Stimulated activated CD8-positive, alpha-beta memory T cell treated with anti-CD3 and anti-CD28 coated beads, Interleukin-12 subunit alpha, Interleukin-12 subunit beta, amount 100 ng/mL, for 4 hours (primary cell): ENCODE measurements around the gene S100A4.
A peak's percentile ranks its signal among the peaks of the same experiment; 100 is the strongest.
"Not testable (repeated sequence)": the region's sequence is repeated elsewhere in the genome, so short reads cannot be mapped to it uniquely, and the experiment has no call there.

Experiments used
- DNase-seq: peaks from one replicate; pipeline ENCODE4 v3.0.0-alpha.2; 2020; ENCODE audit warnings: low read depth

S100A4 gene

DNA sequence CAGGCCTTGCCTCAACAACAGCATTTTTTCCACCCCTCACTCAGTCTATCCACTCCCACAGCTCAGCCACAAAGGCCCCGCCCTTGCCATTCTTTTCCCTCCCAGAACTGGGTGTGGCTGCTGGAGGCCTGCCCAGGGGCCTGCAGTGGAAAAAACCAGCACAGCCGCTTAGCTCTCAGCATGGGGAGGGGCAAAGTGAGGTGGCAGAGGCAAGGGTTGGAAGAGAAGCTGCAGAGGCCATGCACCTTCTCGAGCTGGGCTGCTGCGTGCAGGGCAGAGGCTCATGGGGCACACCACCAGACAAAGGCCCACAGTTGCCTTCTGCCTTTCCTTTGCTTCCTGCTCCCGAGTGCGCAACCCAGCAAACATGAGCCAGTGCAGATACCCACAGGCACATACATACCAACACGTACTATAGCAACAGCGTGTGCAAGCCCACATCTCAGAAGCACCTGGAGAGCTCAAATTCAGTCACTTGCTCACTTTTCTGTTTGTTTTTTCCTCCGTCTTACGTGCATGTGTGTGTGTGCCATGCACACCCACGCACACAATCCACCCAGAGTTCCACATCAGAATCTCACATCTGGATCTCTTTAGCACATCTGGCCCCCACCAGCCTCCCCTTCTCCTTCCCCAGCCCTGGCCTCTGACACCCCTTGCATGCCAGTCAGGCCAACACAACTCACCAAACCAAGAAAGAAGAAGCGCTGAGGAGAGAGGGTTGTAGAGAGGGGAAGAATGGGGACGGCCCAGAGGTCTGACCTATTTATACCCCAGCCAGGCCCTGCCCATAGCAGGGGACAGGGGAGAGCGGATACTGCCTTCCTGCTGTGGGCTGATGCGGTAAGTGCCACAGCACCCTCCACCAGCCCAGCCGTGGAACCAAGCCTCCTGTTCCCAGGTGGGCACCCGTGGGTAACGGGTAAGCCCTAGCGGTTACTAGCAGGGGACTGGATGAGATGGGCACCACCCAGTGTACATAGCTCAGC, at the start of gene S100A4:
S100A4 (minus strand) TSS at position 740 of the 989 bp plus-strand sequence. CDS start 1,012 bp downstream, outside the sequence.
- DNase-seq = peak; percentile 76

DNA sequence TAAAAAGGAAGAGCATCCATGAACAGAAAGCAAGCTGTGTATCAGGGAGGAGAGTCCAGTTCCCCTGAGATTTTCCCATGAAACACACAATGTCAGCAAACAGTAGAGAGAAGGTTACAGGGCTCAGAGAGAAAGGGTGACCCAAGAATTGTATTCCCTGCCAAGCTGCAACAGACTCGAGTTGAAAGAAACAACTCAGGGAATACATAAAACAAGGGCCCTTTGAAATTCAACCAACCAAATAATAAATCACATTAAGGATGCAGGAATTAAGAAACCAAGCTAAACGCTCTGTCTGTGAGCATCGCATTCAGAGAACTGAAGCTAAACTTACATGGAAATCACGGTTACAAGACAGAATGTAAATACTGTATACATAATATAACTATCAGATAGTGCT, 47.1 kb upstream of the S100A4 start:
- no peak for DNase-seq

DNA sequence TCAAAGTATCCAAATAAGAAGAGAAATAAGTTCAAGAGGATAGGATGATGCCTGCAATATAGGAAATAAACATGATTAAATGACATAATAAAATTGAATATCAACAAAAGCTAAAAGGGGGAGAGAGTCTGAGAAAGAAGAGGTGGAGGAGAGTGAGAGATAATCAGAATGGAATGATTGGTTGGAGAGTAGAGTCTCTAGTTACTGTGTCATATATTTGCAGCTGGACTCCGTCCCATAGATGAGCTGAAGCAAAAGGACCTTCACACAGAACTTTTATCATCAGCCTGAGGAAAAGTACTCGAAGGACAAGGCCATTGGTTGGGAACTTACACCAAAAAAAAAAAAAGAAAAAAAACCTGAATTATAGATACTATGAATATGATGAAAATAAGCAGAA, 42.9 kb upstream of the S100A4 start:
- no peak for DNase-seq

DNA sequence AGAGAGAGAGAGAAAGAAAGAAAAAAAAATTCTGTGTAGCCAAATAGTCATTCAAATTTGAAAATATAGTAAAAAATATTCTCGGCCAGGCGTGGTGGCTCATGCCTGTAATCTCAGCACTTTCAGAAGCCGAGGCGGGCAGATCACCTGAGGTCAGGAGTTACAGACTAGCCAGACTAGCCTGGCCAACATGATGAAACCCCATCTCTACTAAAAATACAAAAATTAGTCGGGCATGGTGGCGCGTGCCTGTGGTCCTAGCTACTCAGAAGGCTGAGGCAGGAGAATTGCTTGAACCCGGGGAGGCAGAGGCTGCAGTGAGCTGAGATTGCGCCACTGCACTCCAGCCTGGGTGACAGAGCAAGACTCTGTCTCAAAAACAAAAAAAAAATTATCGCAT, 42.4 kb upstream of the S100A4 start:
- DNase-seq = not testable (repeated sequence)

DNA sequence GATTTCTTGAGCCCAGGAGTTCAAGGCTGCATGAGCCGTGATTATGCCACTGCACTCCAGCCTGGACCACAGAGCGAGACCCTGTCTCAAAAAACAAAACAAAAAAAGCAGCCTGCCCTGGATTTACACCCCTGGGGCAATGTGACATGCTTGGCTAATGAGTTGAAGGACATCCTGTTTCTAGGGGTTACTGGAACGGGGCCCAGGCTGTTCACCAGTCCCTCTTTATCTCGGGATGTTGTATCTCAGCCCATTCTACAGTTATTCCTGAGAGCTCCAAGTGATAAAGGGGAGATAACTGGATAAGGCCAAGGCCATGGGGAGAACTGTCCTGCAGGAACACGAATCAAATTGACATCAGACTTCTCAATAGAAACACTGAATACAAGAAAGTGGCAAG, 41.7 kb upstream of the S100A4 start:
- no peak for DNase-seq

DNA sequence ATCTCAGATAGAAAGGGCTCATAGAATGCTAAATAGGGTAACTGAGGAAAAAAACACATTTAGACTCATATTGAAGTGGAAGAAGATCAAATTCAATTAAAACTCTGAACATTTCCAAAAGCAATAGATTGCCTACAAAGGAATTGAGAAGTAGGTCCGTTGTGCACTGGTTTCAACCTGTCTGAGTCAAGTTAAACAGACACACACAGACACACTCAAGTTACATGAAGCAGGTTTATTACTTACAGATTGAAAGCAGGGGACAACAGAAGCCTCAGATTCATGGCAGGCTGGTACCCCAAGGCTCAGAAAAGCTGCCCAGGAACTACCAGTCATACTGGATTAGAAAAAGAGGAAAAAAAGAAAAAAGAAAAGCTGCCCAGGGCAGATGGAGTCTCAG, 40.7 kb upstream of the S100A4 start:
- DNase-seq = no peak

DNA sequence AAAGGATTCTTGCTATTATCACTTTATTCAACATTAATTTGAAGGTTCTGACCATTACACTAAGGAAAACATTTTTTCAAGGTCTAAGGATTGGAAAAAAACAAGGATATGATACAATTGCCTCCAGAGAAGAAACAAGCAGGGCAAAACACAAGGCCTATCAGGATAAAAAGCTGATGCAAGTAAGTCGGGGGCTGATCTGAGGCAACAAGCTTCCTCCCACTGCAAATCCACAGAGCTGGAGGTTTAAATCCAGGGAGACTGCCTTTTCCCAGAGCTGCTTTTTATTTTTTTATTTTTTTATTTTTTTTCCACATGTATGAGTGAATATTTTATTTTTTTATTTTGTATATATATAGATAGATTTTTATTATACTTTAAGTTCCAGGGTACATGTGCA, 39.4 kb upstream of the S100A4 start:
- no peak for DNase-seq

DNA sequence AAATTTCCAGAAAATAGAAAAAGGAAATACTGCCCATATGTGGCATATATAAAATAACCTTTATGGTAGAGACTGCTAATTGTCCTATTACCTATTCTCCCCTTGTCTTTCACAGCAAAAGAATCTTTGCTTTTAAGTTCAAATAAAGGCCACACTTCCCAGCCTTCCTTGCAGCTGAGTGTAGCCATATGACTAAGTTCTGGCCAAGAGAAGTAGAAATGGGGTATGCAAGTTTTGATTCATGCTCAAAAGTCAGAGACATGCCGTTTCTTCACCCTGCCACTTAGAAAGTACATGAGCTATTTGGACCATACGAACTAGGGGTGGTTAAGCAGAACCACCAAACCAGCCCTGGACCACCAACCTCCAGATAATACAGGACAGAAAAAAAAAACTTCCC, 38.4 kb upstream of the S100A4 start:
- no peak for DNase-seq

DNA sequence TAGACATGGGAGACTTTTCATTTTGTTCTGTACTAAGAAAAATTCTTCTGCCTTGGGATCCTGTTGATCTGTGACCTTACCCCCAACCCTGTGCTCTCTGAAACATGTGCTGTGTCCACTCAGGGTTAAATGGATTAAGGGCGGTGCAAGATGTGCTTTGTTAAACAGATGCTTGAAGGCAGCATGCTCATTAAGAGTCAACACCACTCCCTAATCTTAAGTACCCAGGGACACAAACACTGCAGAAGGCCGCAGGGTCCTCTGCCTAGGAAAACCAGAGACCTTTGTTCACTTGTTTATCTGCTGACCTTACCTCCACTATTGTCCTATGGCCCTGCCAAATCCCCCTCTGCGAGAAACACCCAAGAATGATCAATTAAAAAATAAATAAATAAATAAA, 37.9 kb upstream of the S100A4 start:
- not testable (repeated sequence) for DNase-seq

DNA sequence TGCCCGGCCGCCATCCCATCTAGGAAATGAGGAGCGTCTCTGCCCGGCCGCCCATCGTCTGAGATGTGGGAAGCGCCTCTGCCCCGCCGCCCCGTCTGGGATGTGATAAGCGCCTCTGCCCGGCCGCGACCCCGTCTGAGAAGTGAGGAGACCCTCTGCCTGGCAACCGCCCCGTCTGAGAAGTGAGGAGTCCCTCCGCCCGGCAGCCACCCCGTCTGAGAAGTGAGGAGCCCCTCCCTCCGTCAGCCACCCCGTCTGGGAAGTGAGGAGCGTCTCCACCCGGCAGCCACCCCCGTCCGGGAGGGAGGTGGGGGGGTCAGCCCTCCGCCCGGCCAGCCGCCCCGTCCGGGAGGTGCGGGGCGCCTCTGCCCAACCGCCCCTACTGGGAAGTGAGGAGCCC, 37.2 kb upstream of the S100A4 start:
- not testable (repeated sequence) for DNase-seq

DNA sequence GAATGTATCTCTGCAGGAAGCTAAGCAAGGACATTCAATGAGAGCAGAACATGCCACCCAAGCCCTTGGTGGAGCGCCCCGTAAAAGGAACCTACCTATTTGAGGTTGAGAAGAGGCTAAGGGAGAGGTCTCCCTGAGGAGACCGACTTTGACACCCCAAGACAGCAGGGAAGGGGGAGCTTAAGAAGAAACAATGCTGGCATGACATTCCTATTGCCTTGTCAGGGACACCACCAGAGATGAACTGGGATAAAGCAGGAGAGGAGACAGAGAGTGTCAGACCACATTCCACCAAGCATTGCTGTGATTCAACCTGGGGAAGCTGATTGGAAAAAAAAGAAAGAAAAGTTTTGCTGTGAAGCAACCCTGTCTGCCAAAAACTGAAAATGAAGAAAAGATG, 33.3 kb upstream of the S100A4 start:
- no peak for DNase-seq

DNA sequence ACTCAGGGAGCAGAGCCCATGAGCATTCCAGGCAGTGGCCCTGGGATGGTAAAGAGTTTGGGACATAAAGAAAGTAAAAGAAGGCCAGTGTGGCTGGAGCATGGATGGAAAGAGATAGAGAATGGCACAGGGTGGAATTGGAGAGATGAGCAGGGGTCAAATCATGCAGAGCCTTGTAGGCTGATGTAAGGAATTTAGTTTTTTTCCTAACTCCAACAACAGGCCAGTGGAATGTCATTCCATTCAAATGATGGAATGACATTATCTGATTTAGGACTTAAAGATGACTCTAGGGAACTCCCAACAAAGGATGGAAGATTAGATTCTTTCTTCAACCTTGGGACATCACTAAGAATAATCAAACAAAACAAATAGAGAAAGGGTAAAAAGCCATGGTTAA, 32.9 kb upstream of the S100A4 start:
- no peak for DNase-seq

DNA sequence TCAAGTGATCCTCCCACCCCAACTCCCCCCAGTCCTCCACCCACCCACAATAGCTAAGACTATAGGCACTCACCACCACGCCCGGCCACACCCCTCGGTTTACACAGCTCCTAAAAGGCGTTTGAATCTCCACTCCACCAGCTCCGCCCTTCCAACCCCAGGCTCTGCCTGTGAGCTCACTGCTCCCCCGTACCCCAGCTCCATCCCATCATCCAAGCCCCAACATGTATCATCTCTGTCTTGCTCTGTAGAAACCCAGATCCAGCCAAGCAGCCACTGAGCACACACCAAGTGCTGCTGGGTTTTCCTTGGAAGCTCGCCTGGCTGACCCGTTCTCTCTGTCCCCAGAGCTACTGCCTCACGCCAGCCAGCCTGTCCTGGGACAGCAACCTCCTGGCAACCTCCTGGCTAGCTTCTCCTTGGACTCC, 32.0 kb upstream of the S100A4 start:
- DNase-seq = no peak

DNA sequence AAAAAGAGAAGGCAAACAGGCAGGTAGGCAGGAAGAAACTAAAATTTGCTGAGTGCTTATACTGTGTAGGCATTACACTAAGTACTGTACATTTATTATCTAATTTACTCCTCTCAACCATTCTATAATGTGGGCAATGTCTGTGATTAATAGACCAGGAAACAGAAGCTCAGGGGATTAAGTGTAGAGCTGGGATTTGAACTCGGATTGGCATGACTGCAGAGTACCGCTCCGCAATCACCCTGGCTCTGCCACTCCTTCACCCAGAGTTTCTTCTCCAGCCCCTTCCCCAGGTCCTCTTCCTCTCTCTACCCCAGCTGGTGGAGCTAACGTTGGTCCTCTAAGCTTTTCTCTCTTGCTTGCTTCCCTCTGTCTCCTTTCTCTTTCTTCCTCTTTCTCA, 31.5 kb upstream of the S100A4 start:
- no peak for DNase-seq

DNA sequence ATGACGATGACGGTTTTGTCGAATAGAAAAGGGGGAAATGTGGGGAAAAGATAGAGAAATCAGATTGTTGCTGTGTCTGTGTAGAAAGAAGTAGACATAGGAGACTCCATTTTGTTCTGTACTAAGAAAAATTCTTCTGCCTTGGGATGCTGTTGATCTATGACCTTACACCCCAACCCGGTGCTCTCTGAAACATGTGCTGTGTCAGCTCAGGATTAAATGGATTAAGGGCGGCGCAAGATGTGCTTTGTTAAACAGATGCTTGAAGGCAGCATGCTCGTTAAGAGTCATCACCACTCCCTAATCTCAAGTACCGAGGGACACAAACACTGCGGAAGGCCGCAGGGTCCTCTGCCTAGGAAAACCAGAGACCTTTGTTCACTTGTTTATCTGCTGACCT, 29.9 kb upstream of the S100A4 start:
- not testable (repeated sequence) for DNase-seq

DNA sequence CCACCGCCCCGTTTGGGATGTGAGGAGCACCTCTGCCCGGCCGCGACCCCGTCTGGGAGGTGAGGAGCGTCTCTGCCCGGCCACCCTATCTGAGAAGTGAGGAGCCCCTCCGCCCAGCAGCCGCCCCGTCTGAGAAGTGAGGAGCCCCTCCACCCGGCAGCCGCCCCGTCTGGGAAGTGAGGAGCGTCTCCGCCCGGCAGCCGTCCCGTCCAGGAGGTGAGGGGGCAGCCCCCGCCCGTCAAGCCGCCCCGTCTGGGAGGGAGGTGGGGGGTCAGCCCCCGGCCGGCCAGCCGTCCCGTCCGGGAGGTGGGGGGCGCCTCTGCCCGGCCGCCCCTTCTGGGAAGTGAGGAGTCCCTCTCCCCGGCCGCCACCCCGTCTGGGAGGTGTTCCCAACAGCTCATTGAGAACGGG, 29.5 kb upstream of the S100A4 start:
- DNase-seq = not testable (repeated sequence)

DNA sequence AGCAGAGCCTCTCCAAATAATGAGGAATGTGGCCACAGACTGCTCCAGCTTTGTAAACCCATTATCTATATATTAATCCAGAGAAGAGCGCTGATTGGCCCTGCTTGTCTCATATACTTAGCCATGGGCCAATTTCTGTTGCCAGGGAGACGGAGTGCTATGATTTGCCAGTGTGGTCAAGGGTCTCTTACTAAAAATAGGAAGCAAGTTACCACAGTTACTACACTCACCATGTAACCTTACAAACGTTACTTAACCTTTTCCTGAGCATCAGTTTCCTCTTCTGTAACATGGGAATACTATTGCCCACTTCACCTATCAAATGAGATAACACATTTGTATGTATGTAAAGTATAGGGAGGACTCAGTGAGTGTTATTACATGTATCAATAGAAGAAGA, 27.7 kb upstream of the S100A4 start:
- no peak for DNase-seq

DNA sequence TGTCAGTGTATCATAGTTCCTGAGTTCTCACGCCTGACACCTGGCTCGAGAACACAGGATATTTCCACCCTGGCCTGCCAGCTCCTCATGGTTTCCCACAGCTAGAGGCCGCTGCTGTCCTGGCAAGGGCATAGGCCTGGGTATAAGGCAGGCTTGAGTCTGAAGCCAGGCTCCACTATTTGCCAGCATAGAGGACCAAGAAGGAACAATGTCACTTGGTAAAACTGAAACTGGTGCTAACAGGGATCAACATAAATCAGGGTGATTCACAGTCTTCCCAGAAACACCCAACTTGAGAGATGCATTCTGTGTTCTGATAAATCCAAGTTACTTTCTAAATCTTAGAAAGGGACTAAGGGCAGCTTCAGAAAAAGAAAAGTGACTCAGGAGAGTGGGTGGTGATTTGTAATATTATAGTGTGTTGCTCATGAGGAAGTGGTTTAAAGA, 27.0 kb upstream of the S100A4 start:
- no peak for DNase-seq

DNA sequence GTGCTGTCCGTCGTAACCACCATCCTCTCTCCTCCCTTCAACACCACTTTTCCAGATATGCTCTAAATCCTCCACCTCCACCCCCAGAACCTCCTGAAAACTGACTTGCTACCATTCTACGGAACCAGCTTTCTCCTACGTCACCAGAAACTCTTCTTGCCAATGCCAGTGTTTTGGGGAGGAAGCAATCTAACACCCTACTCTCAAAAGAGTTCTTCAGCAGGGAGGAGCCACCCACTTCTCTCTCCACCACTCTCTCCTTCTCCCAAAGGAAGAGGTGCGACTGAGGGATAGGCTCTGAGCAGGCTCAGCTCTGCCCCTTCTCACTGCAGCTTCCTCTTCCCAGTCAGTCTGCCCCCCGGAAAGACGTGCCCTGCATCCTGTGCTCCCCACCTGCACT, 26.1 kb upstream of the S100A4 start:
- DNase-seq = no peak

DNA sequence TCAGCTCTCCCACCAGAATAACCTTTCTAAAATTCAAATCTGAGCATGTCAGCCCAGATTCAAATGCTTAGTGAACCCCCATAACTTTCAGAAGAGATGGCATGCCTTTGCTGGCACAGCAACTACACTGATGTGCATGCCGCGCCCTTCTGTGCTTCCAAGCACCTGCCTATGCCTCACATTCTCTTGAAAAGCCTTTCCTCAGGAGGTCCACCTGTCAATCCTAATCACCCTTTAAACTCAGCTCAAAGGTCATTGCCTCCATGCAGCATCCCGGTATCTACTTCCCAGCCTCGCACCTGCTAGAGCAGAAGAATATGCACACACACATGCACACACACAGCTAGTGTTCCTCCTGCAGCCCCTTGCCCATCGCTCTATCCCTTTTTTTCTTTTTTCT, 25.3 kb upstream of the S100A4 start:
- no peak for DNase-seq

DNA sequence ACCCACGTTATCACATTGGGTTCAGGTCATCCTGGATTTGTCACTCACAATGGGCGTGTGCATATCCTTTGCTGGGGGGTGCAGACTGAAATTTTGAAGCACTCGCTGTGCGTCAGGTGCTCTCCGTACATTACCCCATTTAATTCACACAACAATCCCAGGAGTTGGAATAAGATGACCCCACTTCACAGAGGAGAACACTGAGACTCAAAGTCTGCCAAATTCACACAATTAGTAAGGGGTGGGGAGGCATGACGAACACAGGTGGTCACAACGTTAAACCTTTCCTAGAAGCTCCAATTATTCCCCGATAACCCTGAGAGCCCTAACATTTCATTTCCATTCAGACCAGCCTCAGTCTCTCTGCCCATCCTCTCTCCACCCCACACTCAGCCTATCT, 23.9 kb upstream of the S100A4 start:
- DNase-seq = no peak

DNA sequence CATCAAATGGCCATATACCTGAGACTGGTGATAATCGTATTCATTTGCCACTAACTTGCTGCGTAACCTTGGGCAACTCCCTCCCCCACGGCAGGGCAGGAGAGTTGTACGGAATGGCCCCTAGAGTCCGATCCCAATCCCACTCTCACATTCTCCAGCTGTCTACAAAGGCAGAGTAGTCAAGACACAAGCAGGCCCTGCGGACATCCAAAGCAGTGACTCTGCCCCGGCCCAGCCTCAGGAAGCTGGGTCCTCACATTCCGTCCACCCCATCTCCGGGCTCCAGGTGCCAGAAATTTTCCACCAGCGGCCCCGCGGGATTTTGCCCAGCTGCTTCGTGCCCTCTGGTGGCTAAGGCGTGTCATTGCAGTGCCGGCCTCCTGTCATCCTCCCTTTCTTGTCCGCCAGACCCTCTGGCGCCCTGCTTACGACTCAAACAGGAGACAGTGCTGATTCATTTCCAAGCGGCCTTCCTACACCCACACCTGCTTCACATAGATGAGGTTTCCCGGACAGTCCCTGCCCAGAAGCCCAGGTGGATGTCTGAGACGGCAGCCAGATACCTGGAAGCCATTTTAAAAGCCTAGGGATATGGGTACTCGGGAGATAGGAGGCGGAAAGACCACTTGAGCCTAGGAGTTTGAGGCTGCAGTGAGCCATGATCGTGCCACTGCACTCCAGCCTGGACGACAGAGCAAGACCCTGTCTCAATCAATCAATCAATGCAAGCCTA, 22.9 kb upstream of the S100A4 start:
- peak; percentile 52 for DNase-seq
